TTC549 (cell line): ENCODE measurements around the gene BAHCC1.
A peak's percentile ranks its signal among the peaks of the same experiment; 100 is the strongest.
"Not testable (repeated sequence)": the region's sequence is repeated elsewhere in the genome, so short reads cannot be mapped to it uniquely, and the experiment has no call there.

ENCODE experiments used
- FAIRE-seq: peaks from 2 replicates; lab custom pipeline; 2012; peaks lifted over from hg19 to GRCh38; lab: Jason Lieb, UNC

BAHCC1 gene

GRCh38 chr17:81394921-81395599 is at the start of gene BAHCC1:
TSS of gene BAHCC1 (plus strand) at chr17:81395457. CDS start at chr17:81399740, 4,283 bp downstream.
- FAIRE-seq: peak; percentile 95

GRCh38 chr17:81346090-81346907 is 49.0 kb upstream of the BAHCC1 start:
- FAIRE-seq: no peak

GRCh38 chr17:81346908-81347349 is 48.3 kb upstream of the BAHCC1 start:
- FAIRE-seq: no peak

GRCh38 chr17:81347437-81347836 is 47.8 kb upstream of the BAHCC1 start:
- FAIRE-seq: no peak

DNA sequence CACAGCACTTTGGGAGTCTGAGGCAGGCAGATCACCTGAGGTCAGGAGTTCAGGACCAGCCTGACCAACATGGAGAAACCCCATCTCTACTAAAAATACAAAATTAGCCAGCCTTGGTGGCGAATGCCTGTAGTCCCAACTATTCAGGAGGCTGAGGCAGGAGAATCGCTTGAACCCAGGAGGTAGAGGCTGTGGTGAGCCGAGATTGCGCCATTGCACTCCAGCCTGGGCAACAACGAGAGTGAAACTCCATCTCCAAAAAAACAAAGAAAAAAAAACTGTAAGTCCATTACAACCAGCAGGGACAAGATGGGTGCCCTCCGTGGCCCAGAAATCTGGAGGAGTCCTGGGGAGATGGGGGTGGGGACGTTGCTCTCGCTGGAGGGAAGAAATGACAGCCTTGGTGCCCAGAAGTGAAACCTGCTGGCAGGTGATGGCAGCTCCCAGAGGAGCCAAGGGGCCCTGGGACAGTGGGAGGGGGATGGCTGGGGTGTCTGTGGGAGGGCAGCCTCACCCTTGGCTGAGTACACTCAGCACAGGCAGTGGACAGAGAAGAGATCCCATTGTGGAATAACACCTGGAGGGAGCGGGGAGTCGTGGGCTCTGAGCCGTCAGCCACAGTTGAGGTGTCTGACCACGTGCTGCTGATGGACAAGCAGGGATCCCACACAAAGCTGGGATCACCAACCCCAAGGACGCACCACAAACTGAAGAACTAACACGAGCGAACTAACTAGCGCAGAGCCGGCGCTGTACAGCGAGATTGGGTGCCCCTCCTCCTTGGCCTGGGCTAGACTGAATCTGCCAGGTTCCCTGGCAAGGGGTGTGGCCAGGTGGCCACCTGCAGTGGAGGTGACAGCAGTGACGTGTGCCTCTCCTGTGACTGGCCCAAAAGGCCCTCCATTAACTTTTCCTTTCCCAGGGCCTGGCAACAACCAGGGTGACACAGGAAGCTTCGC is 46.9 kb upstream of the BAHCC1 start:
- no peak for FAIRE-seq

- FAIRE-seq: no peak
Measured at GRCh38 chr17:81349397-81350319, 45.6 kb upstream of the BAHCC1 start.

GRCh38 chr17:81350320-81350890 is 44.9 kb upstream of the BAHCC1 start:
- no peak for FAIRE-seq

GRCh38 chr17:81351329-81352052 is 43.8 kb upstream of the BAHCC1 start:
- not testable (repeated sequence) for FAIRE-seq

DNA sequence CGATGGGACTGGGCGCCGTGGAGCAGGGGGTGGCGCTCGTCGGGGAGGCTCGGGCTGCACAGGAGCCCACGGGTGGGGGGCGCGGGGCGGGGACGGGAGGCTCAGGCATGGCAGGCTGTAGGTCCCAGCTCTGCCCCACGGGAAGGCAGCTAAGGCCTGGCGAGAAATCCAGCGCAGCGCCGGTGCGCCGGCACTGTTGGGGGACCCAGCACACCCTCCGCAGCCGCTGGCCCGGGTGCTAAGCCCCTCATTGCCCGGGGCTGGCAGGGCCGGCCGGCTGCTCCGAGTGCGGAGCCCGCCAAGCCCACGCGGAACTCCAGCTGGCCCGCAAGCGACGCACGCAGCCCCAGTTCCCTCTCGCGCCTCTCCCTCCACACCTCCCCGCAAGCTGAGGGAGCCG is 43.2 kb upstream of the BAHCC1 start:
- FAIRE-seq: not testable (repeated sequence)

DNA sequence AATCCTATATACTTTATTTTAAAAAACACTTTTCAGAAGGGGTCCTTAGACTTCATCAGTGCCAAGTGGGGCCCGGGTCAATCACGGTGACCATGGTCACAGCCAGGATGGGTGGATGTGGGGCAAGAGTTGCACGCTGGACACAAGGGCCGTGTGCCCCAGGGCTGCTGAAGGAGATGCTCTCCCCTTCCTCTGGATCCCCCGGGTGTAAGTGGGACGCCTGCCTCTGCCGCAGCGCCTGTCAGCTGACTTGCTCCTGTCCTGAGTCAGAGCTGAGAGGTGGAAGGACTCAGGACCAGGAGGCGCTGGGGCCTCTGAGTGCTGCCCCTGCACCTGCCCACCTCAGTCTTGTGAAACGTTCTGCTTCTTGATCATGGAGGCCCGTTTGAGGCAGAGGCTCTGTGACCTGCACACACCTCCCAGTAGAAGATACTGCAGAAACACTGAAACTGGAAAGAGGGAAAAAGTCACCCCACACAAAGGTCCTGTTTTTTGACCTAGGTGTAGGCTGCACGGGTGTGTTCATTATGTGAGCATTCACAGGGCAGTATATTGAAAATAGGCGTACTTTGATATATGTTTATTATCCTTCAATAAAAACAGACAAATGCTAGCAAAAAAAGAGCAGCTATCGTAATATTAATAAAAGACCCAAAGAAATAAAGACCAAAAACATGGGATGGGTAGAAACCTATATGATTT is 40.9 kb upstream of the BAHCC1 start:
- FAIRE-seq: no peak

DNA sequence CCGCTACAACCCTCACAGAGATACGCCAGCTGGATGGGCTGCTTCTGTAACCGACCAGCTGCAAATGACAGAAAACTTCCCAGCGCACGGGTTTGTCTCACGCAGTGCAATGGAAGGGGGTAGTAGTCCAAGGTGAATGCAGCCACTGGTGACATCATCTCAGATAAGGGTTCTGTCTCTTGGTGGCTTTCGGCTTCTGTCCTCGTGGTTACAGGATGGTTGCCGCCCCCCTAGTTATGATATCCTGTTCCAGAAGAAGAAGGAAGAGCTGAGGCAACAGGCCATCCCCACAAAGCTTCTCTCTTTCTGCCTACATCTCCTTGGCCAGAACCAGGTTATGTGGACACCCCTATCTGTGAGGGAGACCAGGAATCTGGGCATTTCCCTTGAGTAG is 40.3 kb upstream of the BAHCC1 start:
- no peak for FAIRE-seq

GRCh38 chr17:81359218-81359617 is 36.0 kb upstream of the BAHCC1 start:
- no peak for FAIRE-seq

- FAIRE-seq: not testable (repeated sequence)
Measured at GRCh38 chr17:81362001-81362400, 33.3 kb upstream of the BAHCC1 start.

GRCh38 chr17:81364278-81365147 is 30.7 kb upstream of the BAHCC1 start:
- FAIRE-seq: no peak

- FAIRE-seq: no peak
Measured at GRCh38 chr17:81365148-81365600, 30.1 kb upstream of the BAHCC1 start.

- FAIRE-seq: no peak
Measured at GRCh38 chr17:81365601-81366585, 29.4 kb upstream of the BAHCC1 start.

- no peak for FAIRE-seq
Measured at GRCh38 chr17:81366648-81367047, 28.6 kb upstream of the BAHCC1 start.
